Skeletal muscle satellite cell (primary cell): Measurements from ENCODE around the gene FBLIM1.

Source experiments
- H3K27me3 ChIP-seq: 2 replicates; pipeline ENCODE4 v1.7.0; 2013; ENCODE audit warnings: low read length; ENCODE audit not compliant: control insufficient read depth, insufficient read depth
- H3K36me3 ChIP-seq: 2 replicates; pipeline ENCODE4 v1.7.0; 2013; ENCODE audit warnings: mild to moderate bottlenecking, control low read depth, low read length; ENCODE audit not compliant: insufficient read depth
- H3K4me1 ChIP-seq: 2 replicates; pipeline ENCODE4 v1.7.0; 2013; ENCODE audit warnings: low read length; ENCODE audit not compliant: control insufficient read depth, insufficient read depth
- H3K4me2 ChIP-seq: 2 replicates; pipeline ENCODE4 v1.7.0; 2013; ENCODE audit warnings: mild to moderate bottlenecking, low read length
- H3K4me3 ChIP-seq: 2 replicates; pipeline ENCODE4 v1.7.0; 2013; ENCODE audit warnings: low read length
- H3K9ac ChIP-seq: 2 replicates; pipeline ENCODE4 v1.7.0; 2013; ENCODE audit warnings: mild to moderate bottlenecking, low read depth, low read length, moderate library complexity
- H3K9me3 ChIP-seq: replicated peaks from 2 replicates; pipeline ENCODE4 v1.7.0; 2013; ENCODE audit warnings: mild to moderate bottlenecking, control low read depth, low read length

Gene FBLIM1

DNA sequence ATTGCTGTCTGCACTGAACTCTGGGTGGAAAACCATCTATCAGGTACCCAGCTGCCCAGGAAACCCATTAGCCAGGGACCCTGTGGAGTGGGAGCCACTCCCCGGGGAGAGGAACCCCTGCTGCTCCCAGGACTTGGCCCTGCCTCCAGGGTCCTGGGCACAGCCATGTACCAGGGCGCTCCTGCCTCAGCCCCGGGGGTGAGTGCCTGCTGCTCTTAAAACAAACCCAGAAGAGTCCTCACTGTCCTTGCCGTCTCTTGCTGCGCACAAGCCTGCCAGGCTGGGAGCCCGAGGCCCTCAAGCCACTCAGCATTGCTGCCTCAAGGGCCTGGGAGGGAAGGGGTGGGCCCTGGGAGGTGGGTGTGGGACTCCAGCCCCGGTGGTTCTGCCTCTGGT is 25.9 kb upstream of the FBLIM1 start:
- no peak overlapping the region for H3K4me2 ChIP-seq
- H3K4me1 ChIP-seq, result no peaks in the 10 kb centered on the region
- no peak overlapping the region for H3K9ac ChIP-seq
- H3K4me3 ChIP-seq, result no peak overlapping the region
- no peaks in the 10 kb centered on the region for H3K27me3 ChIP-seq
- peaks cover 69% of the 10 kb centered on the region for H3K36me3 ChIP-seq
- no peaks in the 10 kb centered on the region for H3K9me3 ChIP-seq

DNA sequence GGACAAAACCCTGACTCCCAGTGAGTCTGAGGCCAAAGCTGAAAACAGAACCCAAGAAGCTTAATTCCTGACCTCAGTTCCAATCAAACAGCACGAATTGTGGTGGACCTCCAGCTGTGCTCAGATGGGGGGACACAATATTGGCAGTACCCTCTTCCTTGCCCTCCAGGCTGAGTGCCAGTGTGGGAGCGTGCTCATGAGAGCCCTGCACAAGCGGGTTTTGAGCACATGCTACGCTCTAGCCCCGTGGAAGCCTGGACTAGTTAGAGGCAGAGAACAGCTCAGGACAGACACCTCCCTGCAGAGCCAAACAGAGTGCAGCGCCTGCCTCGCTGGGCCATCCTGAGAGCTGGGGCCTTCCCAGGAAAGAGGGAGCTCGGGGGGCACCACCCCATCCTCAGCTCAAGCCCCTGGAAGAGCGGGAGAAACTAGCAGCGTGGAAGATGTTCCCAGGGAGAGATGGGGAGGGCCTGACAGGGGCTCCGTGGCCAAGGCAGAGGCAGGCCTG is 25.3 kb upstream of the FBLIM1 start:
- peaks cover 63% of the 10 kb centered on the region for H3K36me3 ChIP-seq
- H3K4me3 ChIP-seq, result no peak overlapping the region
- no peaks in the 10 kb centered on the region for H3K27me3 ChIP-seq
- H3K4me2 ChIP-seq, result no peak overlapping the region
- no peaks in the 10 kb centered on the region for H3K4me1 ChIP-seq
- H3K9me3 ChIP-seq, result no peaks in the 10 kb centered on the region
- H3K9ac ChIP-seq, result no peak overlapping the region

DNA sequence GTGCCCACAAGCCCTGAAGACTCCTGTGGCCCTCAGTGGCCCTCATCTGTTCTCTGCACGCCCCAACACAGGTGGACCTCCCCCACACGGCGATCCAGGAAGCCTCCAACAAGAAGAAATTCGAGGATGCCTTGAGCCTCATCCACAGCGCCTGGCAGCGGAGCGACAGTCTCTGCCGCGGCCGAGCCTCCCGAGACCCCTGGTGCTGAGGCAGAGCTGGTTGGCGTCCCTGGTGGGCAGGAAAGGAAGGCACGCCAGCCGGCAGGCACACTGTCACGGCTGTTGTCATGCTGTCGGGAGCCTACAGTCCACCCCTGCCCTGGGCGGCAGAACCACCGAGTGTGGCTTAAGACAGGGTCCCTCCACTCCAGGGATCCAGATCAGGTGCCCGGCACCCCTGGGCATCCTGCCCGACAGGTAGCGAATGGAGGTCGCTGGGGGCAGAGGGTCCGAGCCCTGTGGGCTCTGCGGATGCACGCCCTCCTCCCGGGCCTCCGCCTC is 24.8 kb upstream of the FBLIM1 start:
- Histone ChIP-seq H3K4me3 (no peak overlapping the region), H3K9me3 (no peaks in the 10 kb centered on the region), H3K9ac (no peak overlapping the region), H3K36me3 (peaks cover 58% of the 10 kb centered on the region), H3K4me2 (no peak overlapping the region), H3K4me1 (no peaks in the 10 kb centered on the region), H3K27me3 (no peaks in the 10 kb centered on the region)

DNA sequence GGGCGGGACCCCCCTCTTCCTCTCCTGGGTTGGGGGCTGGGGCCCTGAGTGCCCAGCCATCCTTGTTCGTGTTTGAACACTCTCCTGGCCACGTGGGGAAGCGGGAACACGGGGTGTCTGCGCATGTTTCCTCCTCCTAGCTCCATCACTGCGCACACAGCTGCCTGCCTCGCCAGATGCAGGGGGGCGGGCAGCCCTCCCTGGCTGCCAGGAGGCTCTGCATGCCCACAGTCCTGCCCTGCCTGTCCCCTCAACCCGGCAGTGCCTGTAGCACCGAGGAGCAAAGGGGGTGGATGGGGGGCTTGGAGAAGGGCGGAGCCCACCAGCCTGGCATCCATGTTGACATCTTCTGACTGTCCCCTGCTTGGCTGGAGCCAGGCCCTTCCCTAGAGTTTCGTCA is 24.3 kb upstream of the FBLIM1 start:
- Histone ChIP-seq H3K27me3 (no peaks in the 10 kb centered on the region), H3K4me2 (no peak overlapping the region), H3K4me3 (no peak overlapping the region), H3K4me1 (no peaks in the 10 kb centered on the region), H3K9me3 (no peaks in the 10 kb centered on the region), H3K9ac (no peak overlapping the region), H3K36me3 (peaks cover 53% of the 10 kb centered on the region)

DNA sequence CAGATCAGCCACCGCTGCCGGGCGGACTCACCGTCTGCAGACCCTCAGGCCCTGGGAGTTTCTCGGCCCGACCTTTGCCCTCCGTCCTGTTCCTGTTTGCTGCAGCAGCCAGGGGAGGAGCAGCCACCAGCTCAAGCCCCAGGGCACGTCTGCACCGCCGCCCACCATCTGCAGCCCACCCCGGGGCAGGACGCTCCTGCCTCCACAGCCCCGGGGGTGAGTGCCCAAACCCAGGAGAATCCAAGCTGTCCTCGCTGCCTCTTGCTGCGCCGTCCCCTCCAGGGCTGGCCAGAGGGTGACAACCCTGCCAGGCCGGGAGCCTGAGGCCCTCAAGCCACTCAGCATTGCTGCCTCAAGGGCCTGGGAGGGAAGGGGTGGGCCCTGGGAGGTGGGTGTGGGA is 23.7 kb upstream of the FBLIM1 start:
- Histone ChIP-seq H3K4me1 (no peaks in the 10 kb centered on the region), H3K27me3 (no peaks in the 10 kb centered on the region), H3K9ac (no peak overlapping the region), H3K4me3 (no peak overlapping the region), H3K9me3 (no peaks in the 10 kb centered on the region), H3K36me3 (peaks cover 49% of the 10 kb centered on the region), H3K4me2 (no peak overlapping the region)

DNA sequence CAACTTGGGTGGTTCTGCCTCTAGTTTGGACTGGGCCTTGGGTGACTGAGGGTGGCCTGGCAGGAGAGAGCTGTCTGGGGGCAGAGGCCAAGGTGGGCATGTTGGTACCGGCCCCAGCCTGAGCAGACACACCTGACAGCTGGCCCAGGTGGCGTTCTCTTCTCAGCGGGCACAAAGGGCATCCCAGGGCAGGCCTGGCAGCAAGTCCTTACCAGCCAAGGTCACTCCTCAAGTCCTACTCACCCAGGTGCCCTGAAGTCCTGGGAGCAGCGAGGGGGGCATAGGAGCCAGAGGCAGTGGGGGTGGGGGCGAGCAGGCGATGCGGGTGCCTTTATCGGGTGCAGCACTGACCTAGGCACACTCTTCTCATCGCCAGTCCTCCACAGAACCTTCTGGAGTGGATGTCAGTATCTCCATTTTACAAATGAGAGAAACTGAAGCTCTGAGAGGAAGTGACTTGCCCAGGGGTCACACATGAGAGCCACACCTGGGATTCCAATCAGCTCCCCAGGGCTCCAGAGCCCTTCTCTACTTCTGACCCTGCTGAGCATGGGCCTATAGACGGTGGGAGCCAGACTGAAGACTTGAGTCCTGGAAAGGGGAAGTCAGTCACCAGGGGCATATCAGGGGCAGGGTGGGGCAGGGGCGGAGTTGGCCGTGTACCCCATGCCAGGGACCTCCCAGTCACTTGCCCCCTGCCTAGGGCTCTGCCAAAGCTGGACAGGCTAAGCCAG is 23.1 kb upstream of the FBLIM1 start:
- Histone ChIP-seq H3K4me1 (no peaks in the 10 kb centered on the region), H3K4me3 (no peak overlapping the region), H3K9ac (no peak overlapping the region), H3K9me3 (no peaks in the 10 kb centered on the region), H3K27me3 (no peaks in the 10 kb centered on the region), H3K4me2 (no peak overlapping the region), H3K36me3 (peaks cover 48% of the 10 kb centered on the region)

DNA sequence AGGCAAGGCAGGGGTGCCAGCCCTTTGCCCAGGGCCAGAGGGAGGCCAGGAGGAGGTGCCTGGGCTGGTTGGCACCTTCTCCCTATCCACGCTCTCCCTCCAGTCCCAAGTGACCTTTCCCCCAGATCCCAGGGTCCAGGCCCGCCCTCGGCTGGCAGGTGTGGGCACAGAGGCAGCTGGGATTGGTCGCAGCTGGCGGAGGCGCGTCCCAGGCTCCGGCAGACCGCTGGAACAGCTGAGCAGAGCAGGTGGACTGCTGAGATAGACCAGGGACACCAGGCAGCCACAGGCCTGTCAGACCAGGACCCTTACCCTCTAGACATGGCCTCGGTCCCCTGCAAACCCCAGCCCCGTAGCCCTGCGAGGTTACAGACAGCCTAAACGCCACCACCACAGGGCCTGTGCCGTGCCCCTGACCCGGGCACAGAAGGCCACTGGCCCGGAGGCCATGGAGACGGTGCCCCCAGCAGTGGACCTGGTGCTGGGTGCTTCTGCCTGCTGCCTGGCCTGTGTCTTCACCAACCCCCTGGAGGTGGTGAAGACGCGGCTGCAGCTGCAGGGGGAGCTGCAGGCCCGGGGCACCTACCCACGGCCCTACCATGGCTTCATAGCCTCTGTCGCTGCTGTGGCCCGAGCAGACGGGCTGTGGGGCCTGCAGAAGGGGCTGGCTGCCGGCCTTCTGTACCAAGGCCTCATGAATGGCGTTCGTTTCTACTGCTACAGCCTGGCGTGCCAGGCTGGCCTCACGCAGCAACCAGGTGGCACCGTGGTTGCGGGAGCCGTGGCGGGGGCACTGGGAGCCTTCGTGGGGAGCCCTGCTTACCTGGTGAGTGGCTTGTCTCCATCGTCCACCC is 22.3 kb upstream of the FBLIM1 start, which contains the start of gene SLC25A34:
SLC25A34 (plus strand) TSS at position 221 of the 854 bp plus-strand sequence; CDS start at position 449, 228 bp downstream.
- Histone ChIP-seq H3K4me3 (no peak within 1 kb of the TSS), H3K4me1 (no peaks in the 10 kb centered on the region), H3K4me2 (no peak within 1 kb of the TSS), H3K27me3 (no peaks in the 10 kb centered on the region), H3K9ac (no peak within 1 kb of the TSS), H3K9me3 (no peaks in the 10 kb centered on the region), H3K36me3 (peaks cover 40% of the 10 kb centered on the region)

DNA sequence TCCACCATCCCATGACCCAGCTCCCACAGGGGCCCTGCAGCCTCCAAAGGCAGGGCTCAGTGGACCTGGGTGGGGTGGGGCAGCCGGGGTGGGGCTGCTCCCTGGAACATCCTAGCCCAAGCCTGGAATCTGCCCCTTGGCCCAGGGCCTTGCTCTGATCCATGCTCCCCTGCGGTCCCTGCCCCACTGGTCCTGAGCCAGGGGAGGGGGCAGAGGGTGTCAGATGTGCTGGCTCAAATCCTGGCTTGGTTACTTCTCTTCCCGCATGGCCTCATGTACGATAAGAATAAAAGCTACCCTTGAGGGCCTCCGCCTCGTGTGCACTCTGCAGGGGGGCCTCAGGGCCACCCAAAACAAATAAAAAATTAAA is 21.7 kb upstream of the FBLIM1 start:
- peaks cover 34% of the 10 kb centered on the region for H3K36me3 ChIP-seq
- H3K4me2 ChIP-seq, result no peak overlapping the region
- no peaks in the 10 kb centered on the region for H3K27me3 ChIP-seq
- H3K4me3 ChIP-seq, result no peak overlapping the region
- no peak overlapping the region for H3K9ac ChIP-seq
- H3K4me1 ChIP-seq, result no peaks in the 10 kb centered on the region
- H3K9me3 ChIP-seq, result no peaks in the 10 kb centered on the region

DNA sequence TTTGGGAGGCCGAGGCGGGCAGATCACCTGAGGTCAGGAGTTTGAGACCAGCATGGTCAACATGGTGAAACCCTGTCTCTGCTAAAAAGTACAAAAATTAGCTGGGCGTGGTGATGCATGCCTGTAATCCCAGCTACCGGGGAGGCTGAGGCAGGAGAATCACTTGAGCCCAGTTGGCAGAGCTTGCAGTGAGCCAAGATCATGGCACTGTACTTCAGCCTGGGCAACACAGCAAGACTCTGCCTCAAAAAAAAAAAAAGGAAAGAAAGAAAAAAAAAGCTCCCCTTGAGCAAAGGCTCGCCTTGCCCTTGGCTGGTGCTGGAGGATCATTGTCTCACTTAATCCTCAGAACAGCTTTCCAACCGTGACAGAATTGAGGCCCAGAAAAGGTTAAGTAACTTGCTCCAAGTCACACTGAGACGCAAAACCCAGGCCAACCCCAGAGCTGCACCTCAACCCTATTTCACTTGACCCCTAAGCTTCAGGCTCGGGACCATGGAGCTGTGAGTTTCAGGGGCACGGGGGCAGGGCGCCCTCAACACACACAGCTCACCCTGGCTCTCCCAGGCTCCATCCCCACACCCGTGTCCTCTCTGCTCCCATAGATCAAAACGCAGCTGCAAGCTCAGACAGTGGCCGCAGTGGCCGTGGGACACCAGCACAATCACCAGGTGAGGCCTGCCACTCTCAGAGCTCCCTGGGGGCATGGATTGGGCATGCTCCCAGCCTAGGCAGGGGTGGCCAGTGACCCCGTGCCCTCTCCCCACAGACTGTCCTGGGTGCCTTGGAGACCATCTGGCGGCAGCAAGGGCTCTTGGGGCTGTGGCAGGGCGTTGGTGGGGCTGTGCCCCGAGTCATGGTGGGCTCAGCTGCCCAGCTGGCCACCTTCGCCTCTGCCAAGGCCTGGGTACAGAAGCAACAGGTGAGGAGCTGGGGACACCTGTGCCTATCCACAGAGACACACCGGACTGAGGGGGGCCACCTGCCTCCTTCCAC is 21.0 kb upstream of the FBLIM1 start:
- Histone ChIP-seq H3K9me3 (no peaks in the 10 kb centered on the region), H3K4me1 (no peaks in the 10 kb centered on the region), H3K4me2 (no peak overlapping the region), H3K4me3 (no peak overlapping the region), H3K36me3 (peaks cover 26% of the 10 kb centered on the region), H3K27me3 (no peaks in the 10 kb centered on the region), H3K9ac (no peak overlapping the region)

DNA sequence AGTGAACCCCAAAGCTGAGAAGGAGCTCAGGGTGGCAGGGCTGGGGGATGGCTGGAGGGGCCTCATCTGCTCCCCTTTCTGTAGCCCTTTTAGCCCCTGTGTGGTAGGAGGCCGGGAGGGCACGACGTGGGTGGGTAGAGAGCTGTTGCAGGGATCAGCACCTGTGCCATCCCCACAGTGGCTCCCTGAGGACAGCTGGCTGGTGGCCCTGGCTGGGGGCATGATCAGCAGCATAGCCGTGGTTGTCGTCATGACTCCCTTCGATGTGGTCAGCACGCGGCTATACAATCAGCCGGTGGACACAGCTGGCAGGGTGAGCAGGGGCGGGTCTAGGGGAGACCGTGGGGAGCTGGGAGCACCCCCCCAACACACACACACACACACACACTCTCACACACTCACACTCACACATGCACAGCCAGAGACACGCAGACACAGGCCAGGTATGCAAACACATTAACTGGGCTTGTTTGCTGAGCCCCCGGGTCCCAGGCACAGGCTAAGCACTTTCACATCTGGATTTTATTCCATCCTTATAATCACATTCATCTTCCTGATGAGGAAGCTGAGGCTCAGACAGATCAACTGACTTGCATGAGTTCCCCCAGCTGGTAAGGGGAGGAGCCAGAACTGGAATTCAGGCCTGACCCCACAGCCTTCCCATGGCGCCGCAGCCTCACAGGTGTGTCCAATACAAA is 20.0 kb upstream of the FBLIM1 start:
- Histone ChIP-seq H3K4me3 (no peak overlapping the region), H3K9ac (no peak overlapping the region), H3K9me3 (no peaks in the 10 kb centered on the region), H3K4me2 (no peak overlapping the region), H3K27me3 (no peaks in the 10 kb centered on the region), H3K4me1 (no peaks in the 10 kb centered on the region), H3K36me3 (peaks cover 17% of the 10 kb centered on the region)
